ENCODE data around the gene SLC66A2.

SLC66A2 gene

GRCh38 chr18:79876497-79876896 lies 75.0 kb downstream of the SLC66A2 start:
- no peak overlapping the region for H2AFZ ChIP-seq
- no peaks in the 10 kb centered on the region for H3K4me1 ChIP-seq
- H3K4me2 ChIP-seq (ENCODE audit: low read length), result no peak overlapping the region
- H3K9me3 ChIP-seq (ENCODE audit: control insufficient read depth, low read length), result no peaks in the 10 kb centered on the region
- no peaks in the 10 kb centered on the region for H3K27me3 ChIP-seq (ENCODE audit: control insufficient read depth, insufficient read depth, low read length)
- H3K9ac ChIP-seq, result no peak overlapping the region
- H3K79me2 ChIP-seq, result no peaks in the 10 kb centered on the region
- no peak overlapping the region for H3K27ac ChIP-seq
- no peak for TF ChIP-seq CTCF (IDR thresholded peaks at IDR 0.05)
- no peaks in the 10 kb centered on the region for H3K36me3 ChIP-seq (ENCODE audit: control insufficient read depth, insufficient read depth, low read length)
- H3K4me3 ChIP-seq (ENCODE audit: low read depth, low read length), result no peak overlapping the region

- H3K36me3 ChIP-seq (ENCODE audit: control insufficient read depth, insufficient read depth, low read length), result no peaks in the 10 kb centered on the region
- no peak for TF ChIP-seq CTCF (IDR thresholded peaks at IDR 0.05)
- H3K4me2 ChIP-seq (ENCODE audit: low read length), result no peak overlapping the region
- no peaks in the 10 kb centered on the region for H3K79me2 ChIP-seq
- H3K9ac ChIP-seq, result no peak overlapping the region
- H3K27ac ChIP-seq, result no peak overlapping the region
- H3K9me3 ChIP-seq (ENCODE audit: control insufficient read depth, low read length), result no peaks in the 10 kb centered on the region
- H3K27me3 ChIP-seq (ENCODE audit: control insufficient read depth, insufficient read depth, low read length), result no peaks in the 10 kb centered on the region
- H2AFZ ChIP-seq, result no peak overlapping the region
- H3K4me1 ChIP-seq, result no peaks in the 10 kb centered on the region
- H3K4me3 ChIP-seq (ENCODE audit: low read depth, low read length), result no peak overlapping the region
Measured at GRCh38 chr18:79875931-79876461, 75.5 kb downstream of the SLC66A2 start.

GRCh38 chr18:79875531-79875919 lies 75.9 kb downstream of the SLC66A2 start:
- H2AFZ ChIP-seq, result no peak overlapping the region
- H3K36me3 ChIP-seq (ENCODE audit: control insufficient read depth, insufficient read depth, low read length), result no peaks in the 10 kb centered on the region
- no peak overlapping the region for H3K9ac ChIP-seq
- H3K79me2 ChIP-seq, result no peaks in the 10 kb centered on the region
- no peak overlapping the region for H3K4me2 ChIP-seq (ENCODE audit: low read length)
- H3K4me3 ChIP-seq (ENCODE audit: low read depth, low read length), result no peak overlapping the region
- no peak for TF ChIP-seq CTCF (IDR thresholded peaks at IDR 0.05)
- no peaks in the 10 kb centered on the region for H3K27me3 ChIP-seq (ENCODE audit: control insufficient read depth, insufficient read depth, low read length)
- H3K27ac ChIP-seq, result no peak overlapping the region
- no peaks in the 10 kb centered on the region for H3K4me1 ChIP-seq
- no peaks in the 10 kb centered on the region for H3K9me3 ChIP-seq (ENCODE audit: control insufficient read depth, low read length)

DNA sequence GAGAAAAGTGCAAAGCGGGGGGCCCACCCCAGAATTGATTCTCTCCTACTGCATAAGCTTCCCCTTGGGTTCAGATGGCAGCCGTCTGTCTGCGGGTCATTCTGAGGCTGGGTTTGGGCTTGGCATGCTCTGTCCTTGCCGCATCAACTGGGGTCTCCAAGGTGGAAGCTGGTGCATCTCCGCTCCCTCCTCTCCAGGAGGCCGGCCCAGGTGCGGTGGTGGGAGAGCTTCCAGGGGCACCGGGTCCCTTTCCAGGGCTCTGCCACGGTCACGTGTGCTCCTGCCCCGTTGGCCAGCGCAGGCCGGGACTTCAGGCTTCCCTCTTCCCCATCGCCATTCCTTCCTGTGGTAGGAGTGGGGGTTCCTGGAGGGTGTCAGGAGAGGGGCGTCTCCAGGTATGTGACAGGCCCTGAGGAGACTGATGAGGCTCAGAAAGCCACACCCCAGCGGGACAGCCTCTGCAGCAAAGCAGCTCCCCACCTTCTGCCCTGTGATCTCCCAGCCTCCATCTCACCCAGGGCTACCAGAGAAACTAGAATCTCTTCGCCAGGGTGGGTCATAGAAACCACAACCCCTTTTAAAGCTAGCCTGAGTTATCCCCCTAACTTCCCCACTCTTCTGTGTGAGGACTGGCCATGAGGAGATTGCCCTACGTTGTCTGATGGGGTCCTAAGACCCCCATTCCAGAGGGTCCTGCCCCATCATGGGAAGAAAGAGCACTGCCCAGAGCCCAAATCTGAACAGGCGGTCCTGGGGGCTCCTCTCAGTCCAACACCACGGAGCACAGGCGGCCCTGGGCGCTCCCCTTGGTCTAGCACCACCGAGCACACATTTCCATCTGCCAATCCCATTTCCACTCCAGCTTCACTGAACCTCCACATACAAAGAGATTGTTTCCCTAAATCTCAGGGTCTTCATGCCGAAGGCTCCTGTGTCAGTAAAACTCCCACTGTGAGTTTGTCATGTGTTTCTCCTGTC lies 76.6 kb downstream of the SLC66A2 start:
- no peaks in the 10 kb centered on the region for H3K36me3 ChIP-seq (ENCODE audit: control insufficient read depth, insufficient read depth, low read length)
- H2AFZ ChIP-seq, result no peak overlapping the region
- TF ChIP-seq CTCF (IDR thresholded peaks at IDR 0.05), result no peak
- no peak overlapping the region for H3K27ac ChIP-seq
- H3K9me3 ChIP-seq (ENCODE audit: control insufficient read depth, low read length), result no peaks in the 10 kb centered on the region
- H3K9ac ChIP-seq, result no peak overlapping the region
- no peaks in the 10 kb centered on the region for H3K4me1 ChIP-seq
- no peak overlapping the region for H3K4me3 ChIP-seq (ENCODE audit: low read depth, low read length)
- H3K27me3 ChIP-seq (ENCODE audit: control insufficient read depth, insufficient read depth, low read length), result no peaks in the 10 kb centered on the region
- no peaks in the 10 kb centered on the region for H3K79me2 ChIP-seq
- H3K4me2 ChIP-seq (ENCODE audit: low read length), result no peak overlapping the region

All from parathyroid adenoma (tissue), 2 donors.